ENCODE results near the gene TNFRSF19.

- TF ChIP-seq, protein P1, sequence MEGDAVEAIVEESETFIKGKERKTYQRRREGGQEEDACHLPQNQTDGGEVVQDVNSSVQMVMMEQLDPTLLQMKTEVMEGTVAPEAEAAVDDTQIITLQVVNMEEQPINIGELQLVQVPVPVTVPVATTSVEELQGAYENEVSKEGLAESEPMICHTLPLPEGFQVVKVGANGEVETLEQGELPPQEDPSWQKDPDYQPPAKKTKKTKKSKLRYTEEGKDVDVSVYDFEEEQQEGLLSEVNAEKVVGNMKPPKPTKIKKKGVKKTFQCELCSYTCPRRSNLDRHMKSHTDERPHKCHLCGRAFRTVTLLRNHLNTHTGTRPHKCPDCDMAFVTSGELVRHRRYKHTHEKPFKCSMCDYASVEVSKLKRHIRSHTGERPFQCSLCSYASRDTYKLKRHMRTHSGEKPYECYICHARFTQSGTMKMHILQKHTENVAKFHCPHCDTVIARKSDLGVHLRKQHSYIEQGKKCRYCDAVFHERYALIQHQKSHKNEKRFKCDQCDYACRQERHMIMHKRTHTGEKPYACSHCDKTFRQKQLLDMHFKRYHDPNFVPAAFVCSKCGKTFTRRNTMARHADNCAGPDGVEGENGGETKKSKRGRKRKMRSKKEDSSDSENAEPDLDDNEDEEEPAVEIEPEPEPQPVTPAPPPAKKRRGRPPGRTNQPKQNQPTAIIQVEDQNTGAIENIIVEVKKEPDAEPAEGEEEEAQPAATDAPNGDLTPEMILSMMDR (conservative IDR thresholded peaks at IDR 0.05): no peak
- no peak for TF ChIP-seq EZH2 (IDR thresholded peaks at IDR 0.05; ENCODE audit: low read depth)
These were observed 101.7 kb downstream of the TNFRSF19 start for GRCh38 chr13:23671897-23672296.

Measured in PC-9 (cell line).